Mesodermal cell (in vitro differentiated cells): ENCODE data around the gene FAM171A1.
A peak's percentile ranks its signal among the peaks of the same experiment; 100 is the strongest.

Experiments
- H3K27ac ChIP-seq: 2 replicates; pipeline ENCODE4 v1.7.0; 2013; ENCODE audit warnings: mild to moderate bottlenecking, low read depth, low read length, moderate library complexity; ENCODE audit not compliant: severe bottlenecking
- H3K36me3 ChIP-seq: 2 replicates; pipeline ENCODE4 v1.7.1; 2013; ENCODE audit warnings: mild to moderate bottlenecking, low read length, moderate library complexity; ENCODE audit not compliant: control insufficient read depth, insufficient read depth
- H3K4me1 ChIP-seq: one replicate; pipeline ENCODE4 v1.7.1; 2013; ENCODE audit warnings: mild to moderate bottlenecking, low read length; ENCODE audit not compliant: insufficient read depth, control insufficient read depth, poor library complexity, severe bottlenecking
- H3K4me3 ChIP-seq: 2 replicates; pipeline ENCODE4 v1.7.0; 2013; ENCODE audit warnings: low read length, control low read depth, mild to moderate bottlenecking; ENCODE audit not compliant: insufficient read depth, poor library complexity, severe bottlenecking; ENCODE audit errors: extremely low read depth
- H3K9me3 ChIP-seq: 2 replicates; pipeline ENCODE4 v1.7.1; 2013; ENCODE audit warnings: mild to moderate bottlenecking, low read length, moderate library complexity; ENCODE audit not compliant: control insufficient read depth
- WGBS, 2 experiments: methylation state at CpG; one replicate each; pipeline ENCODE4 v1.1.5; 2013; ENCODE audit warnings: missing lambda C conversion rate in 2 of 2; ENCODE audit not compliant: insufficient coverage in 2 of 2; 5-methylcytosine and 5-hydroxymethylcytosine counted together

FAM171A1 gene

DNA sequence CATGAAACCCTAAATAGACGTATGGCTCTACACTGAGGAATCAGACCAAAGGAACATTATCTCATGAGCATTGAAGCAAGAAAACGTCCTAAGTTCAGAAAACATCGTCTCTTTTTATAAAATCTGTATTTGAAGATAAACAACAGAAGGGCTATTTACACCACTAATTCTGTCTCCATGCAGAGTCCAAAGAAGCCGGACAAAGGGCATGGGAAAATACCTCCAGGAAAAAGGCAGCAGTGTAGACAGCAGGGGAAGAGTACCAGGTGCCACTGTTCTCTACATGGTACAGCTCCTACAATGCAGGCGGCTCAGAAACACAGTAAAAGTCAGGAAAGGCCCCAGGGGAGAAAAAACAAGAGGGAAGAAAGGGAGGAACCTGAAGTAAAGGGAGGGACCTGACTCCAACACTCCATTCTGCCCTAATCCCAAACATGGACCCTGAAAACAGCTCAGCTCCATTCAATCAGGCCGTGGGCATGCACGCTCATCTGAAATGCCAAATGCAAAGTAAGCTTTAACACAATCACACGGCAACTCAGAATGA lies 17.5 kb downstream of the FAM171A1 start:
- Histone ChIP-seq H3K27ac (no peak overlapping the region), H3K4me3 (no peak overlapping the region), H3K9me3 (no peaks in the 10 kb centered on the region), H3K36me3 (peaks cover 10% of the 10 kb centered on the region), H3K4me1 (peaks cover 5% of the 10 kb centered on the region)
- 97% methylated on average over 4 to 5 of the region's 8 CpGs for WGBS, 2 experiments

DNA sequence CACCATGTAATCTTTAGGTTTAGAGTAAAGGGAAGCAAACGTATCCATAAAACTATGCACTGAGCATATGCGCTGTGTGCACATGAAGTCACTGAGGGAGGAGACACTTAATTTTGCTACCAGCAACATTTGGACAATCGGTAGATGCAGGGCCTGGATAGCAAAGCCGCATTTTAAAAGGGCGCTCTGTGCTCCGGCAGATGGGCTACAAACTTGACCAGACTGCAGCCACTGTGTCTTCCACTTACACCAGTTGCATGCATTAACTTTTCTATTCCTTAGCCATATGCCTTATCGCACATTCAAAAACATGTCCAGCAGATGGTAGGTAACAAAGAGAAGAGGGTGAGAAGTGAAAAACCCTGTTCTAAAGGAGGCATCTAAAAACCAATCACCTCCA lies 18.3 kb downstream of the FAM171A1 start:
- Histone ChIP-seq H3K27ac (no peak overlapping the region), H3K9me3 (no peaks in the 10 kb centered on the region), H3K4me3 (no peak overlapping the region), H3K36me3 (peaks cover 8% of the 10 kb centered on the region), H3K4me1 (peaks cover 5% of the 10 kb centered on the region)
- 91 to 92% methylated on average over 6 of the region's 7 CpGs for WGBS, 2 experiments

DNA sequence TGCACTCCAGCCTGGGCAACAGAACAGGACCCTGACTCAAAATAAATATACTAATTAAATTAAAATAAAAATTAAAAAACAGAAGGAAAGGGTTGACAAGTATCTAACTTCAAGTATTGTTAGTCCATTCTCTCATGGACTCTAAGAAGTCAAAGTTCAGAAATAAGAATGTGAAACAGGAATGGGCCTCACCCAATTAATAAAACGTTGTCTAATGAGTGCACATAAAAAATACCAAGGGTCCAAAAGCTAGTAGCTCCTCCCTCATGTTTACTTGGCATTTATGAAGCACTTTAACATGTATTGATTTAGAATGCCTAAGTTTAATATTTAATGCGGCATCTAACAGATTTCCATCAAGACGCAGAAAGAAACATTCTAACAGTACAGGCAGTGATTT lies 18.9 kb downstream of the FAM171A1 start:
- H3K36me3 ChIP-seq = peaks cover 6% of the 10 kb centered on the region
- H3K4me3 ChIP-seq = no peak overlapping the region
- WGBS, 2 experiments = no CpG with 5 or more reads among the region's 3 CpGs
- H3K27ac ChIP-seq = no peak overlapping the region
- peaks cover 5% of the 10 kb centered on the region for H3K4me1 ChIP-seq
- no peaks in the 10 kb centered on the region for H3K9me3 ChIP-seq

DNA sequence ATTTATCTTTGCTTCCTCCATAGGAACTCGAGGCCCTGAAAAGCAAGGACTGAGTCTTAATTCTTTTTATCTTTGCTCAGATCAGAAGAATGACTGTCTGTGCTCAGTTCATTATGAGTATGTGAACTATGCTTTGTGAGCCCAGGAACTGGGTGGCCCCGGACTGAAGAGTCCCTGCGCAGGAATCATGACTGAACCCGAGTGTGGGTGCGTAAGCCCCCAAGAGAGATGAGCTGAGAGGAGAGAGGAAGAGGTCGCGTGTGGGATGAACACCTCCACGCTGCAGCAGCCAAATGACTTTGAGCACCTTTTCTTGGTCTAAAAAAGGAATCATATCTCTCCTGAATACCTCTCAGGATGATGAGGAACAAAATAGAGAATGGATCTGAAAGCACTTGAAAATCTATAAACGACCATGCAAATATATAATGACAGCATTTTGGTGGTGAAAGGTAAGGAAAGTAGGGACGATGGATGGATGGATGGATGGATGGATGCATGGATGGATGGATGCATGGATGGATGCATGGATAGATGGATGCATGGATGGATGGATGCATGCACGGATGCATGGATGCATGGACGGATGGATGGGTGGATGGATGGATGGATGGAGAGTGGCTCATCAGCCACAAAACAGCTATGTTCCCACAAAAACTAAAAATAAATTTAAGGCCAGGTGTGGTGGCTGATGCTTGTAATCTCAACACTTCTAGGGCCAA lies 19.8 kb downstream of the FAM171A1 start:
- peaks cover 6% of the 10 kb centered on the region for H3K36me3 ChIP-seq
- no peak overlapping the region for H3K27ac ChIP-seq
- H3K4me3 ChIP-seq = no peak overlapping the region
- 91 to 94% methylated on average over 7 of the region's 12 CpGs for WGBS, 2 experiments
- H3K9me3 ChIP-seq = no peaks in the 10 kb centered on the region
- peaks cover 5% of the 10 kb centered on the region for H3K4me1 ChIP-seq

DNA sequence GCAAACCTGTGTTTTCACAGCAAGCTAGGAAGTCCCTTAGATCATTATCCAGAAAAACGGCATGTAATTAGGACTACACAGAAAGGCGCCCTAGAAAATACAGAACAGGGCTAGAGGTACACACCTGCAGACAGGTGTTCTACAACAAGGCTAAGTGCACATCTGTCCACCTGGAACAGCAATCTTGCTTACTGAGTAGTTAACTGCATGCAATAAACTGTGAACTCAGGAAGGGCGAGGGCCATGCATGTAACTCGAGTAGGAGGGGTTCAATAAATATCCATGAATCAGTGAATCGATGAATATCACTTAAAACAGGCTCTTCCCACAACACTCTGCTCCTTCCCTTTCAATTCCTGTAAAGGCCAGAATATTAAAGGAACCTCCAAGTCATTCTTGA lies 22.0 kb downstream of the FAM171A1 start:
- Histone ChIP-seq H3K36me3 (peaks cover 6% of the 10 kb centered on the region), H3K4me1 (peaks cover 18% of the 10 kb centered on the region), H3K4me3 (no peak overlapping the region), H3K27ac (no peak overlapping the region), H3K9me3 (no peaks in the 10 kb centered on the region)
- WGBS, 2 experiments = 92 to 95% methylated on average over 5 of the region's 5 CpGs

DNA sequence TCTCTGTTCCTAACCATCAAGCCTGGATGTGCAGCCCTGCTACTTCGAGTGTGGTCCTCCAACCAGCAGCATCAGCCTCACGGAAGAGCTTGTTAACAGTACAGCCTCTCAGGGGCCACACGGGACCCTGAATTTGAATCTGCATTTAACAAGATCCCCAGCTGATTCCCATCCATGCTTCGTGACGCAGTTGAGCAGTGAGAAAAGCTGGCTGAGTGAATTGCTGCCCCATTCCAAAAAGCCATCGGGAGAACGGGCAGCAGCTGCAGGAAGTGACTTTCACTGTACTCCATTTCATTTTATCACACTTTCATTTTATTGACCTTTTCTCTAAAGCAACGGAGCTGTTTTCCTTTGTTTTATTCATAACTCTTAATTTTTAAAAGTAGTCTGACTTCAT lies 22.5 kb downstream of the FAM171A1 start:
- H3K4me1 ChIP-seq = peaks cover 18% of the 10 kb centered on the region
- 91 to 100% methylated on average over 5 to 7 of the region's 8 CpGs for WGBS, 2 experiments
- no peak overlapping the region for H3K27ac ChIP-seq
- peaks cover 6% of the 10 kb centered on the region for H3K36me3 ChIP-seq
- no peak overlapping the region for H3K4me3 ChIP-seq
- H3K9me3 ChIP-seq = no peaks in the 10 kb centered on the region

DNA sequence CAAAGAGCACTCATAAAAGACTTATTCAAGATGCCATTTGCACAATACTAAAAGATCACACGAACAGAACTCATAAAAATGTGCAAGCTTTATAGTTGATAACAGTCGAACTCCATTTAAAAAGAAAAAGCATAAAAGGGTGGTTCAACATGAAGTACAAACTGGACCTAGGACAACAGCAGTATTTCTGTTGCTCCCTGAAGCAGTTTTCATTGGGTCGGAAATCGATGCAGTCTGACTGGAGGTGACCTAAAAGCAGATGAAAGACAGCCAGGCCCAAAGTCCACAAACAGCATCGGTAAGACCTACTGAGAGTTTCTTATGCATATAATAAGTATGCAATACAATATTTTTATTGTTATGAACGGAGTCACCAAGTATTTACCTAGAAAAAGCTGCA lies 23.9 kb downstream of the FAM171A1 start:
- peaks cover 18% of the 10 kb centered on the region for H3K4me1 ChIP-seq
- H3K27ac ChIP-seq = no peak overlapping the region
- WGBS, 2 experiments = 92 to 94% methylated on average over 4 of the region's 6 CpGs
- no peak overlapping the region for H3K4me3 ChIP-seq
- peaks cover 6% of the 10 kb centered on the region for H3K36me3 ChIP-seq
- H3K9me3 ChIP-seq = no peaks in the 10 kb centered on the region

DNA sequence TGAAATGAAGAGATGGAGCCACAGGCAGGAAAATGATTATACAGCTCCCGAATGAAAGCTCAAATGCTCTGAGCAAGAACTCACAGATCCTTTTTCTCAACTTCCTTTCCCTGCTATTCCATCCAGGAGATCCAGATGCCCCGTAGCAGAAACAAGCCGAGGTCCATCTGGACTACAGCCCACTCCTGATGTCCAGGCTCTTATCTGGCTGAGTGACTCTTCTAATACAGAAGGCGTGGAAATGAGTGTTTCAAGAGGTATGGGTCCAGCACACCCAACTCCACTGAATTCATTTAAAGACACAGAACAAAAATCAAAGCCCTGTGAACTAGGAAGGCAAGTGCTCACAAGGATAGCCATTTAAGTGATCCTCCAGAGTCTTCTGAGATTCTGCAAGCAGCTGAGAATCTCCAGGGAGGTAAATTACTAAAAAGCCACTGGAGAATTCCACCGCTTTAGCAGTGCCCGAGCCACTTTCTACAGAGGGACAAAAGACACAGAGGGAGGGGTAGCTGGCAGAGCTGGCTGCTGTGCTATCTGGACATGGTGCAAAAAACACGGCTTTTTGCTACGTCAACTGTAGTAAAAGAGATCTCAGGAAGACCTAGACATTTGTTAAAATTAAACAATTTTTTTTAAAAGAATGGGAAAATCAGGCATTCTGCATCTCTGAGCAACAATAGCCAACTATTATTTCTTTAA lies 24.5 kb downstream of the FAM171A1 start:
- H3K4me1 ChIP-seq = peaks cover 18% of the 10 kb centered on the region
- 83 to 87% methylated on average over 6 of the region's 8 CpGs for WGBS, 2 experiments
- H3K27ac ChIP-seq = no peak overlapping the region
- H3K4me3 ChIP-seq = no peak overlapping the region
- H3K36me3 ChIP-seq = peaks cover 6% of the 10 kb centered on the region
- no peaks in the 10 kb centered on the region for H3K9me3 ChIP-seq

DNA sequence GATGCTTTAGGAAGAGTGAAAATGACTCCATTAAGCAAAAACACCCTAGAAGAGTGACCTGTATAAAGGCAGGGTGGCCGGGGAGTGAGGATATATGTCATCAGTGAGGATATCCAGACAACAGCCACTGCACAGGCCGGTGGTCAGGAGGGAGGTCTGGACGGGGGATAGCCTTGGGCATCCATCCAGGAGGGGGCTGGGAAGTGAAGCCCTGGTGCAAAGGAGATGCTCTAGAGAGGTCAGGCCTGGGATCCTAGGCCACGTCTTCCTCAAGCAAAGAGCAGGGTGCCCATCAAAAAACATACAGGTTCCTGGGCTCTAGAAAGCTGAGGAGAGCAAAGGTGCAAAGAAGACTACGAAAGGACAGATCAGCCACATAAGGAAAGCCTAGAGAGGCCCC lies 25.6 kb downstream of the FAM171A1 start:
- peaks cover 12% of the 10 kb centered on the region for H3K4me1 ChIP-seq
- peaks cover 6% of the 10 kb centered on the region for H3K36me3 ChIP-seq
- peak overlapping the region; percentile 23 for H3K27ac ChIP-seq
- no peak overlapping the region for H3K4me3 ChIP-seq
- no peaks in the 10 kb centered on the region for H3K9me3 ChIP-seq
- WGBS, 2 experiments = 90 to 93% methylated on average over 4 to 5 of the region's 5 CpGs

DNA sequence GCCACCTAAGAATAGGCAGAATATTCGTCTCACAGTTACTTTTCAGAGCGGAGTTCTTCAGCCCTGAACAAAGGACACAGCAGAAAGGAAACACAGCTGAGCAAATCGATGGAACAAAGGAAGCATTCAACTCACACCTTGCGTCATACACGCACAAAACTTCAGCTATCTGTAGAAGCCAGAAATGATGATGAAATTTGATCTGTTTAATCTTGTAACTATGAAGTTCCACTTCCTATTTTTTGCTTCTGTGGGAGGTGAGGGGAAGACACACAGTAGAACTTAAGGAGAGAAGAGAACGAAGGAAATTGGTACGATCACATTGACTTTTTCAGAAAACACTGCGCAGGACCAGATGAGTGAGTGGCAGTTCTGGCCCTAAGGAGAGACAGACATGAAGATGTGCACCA lies 26.2 kb downstream of the FAM171A1 start:
- H3K36me3 ChIP-seq = peaks cover 6% of the 10 kb centered on the region
- no peak overlapping the region for H3K4me3 ChIP-seq
- peak overlapping the region; percentile 23 for H3K27ac ChIP-seq
- 93 to 94% methylated on average over 4 to 6 of the region's 8 CpGs for WGBS, 2 experiments
- peaks cover 14% of the 10 kb centered on the region for H3K4me1 ChIP-seq
- H3K9me3 ChIP-seq = no peaks in the 10 kb centered on the region
